ENCODE measurements around the gene DGKI. TPM values are rescaled to one million over a fixed set of nuclear protein-coding genes. Genes with fewer than 3 reads are reported as not detected.

The DGKI gene
- total and polyA plus RNA-seq, 2 experiments from 2014 or later, result 0.16 to 1.0 TPM

- no peak for TF ChIP-seq ZNF462 (CRISPR knock-in tag; IDR thresholded peaks at IDR 0.05)
- no peak for TF ChIP-seq STAT1 (IDR thresholded peaks at IDR 0.05; ENCODE audit: unreplicated experiment)
Measured at GRCh38 chr7:137870078-137870477, 23.3 kb upstream of the DGKI start (continued).

GRCh38 chr7:137869260-137869659 lies 22.5 kb upstream of the DGKI start:
- Histone ChIP-seq H3K4me2 (no peak overlapping the region), H3K27me3 (ENCODE audit: insufficient read depth) (no peaks in the 10 kb centered on the region), H3K79me2 (replicated peaks; ENCODE audit: insufficient read depth) (no peaks in the 10 kb centered on the region), H3K4me3 (no peak overlapping the region), H3K4me1 (ENCODE audit: insufficient read depth) (peaks cover 4% of the 10 kb centered on the region; the same call in 1 of the 2 replicates), H3F3A (replicated peaks; ENCODE audit: low read depth) (no peaks in the 10 kb centered on the region), H3K36me3 (ENCODE audit: insufficient read depth) (no peaks in the 10 kb centered on the region; the same call in 1 of the 2 replicates), H3K9me2 (ENCODE audit: insufficient read depth) (no peaks in the 10 kb centered on the region), H3K27ac (ENCODE audit: low read depth) (no peak overlapping the region), H4K20me1 (replicated peaks; ENCODE audit: insufficient read depth) (no peaks in the 10 kb centered on the region), H2AFZ (no peak overlapping the region)
- no peak overlapping the region for H3K4me3 Mint-ChIP-seq
- H3K27me3 Mint-ChIP-seq (ENCODE audit: insufficient read depth, low read depth, poor library complexity), result peaks cover 3% of the 10 kb centered on the region
- no peaks in the 10 kb centered on the region; the same call in 2 of the 3 replicates for H3K9me3 Mint-ChIP-seq
- ATAC-seq (no peak), DNase-seq (ENCODE audit: low spot score) (no peak)
- peaks cover 8% of the 10 kb centered on the region for H3K4me1 Mint-ChIP-seq
- H3K36me3 Mint-ChIP-seq (ENCODE audit: low read depth), result peaks cover 38% of the 10 kb centered on the region
- no peak overlapping the region for H3K27ac Mint-ChIP-seq
- no peak for TF ChIP-seq ETS1 (IDR thresholded peaks at IDR 0.05)
- no peak for TF ChIP-seq REST (IDR thresholded peaks at IDR 0.05; ENCODE audit: unreplicated experiment)
- no peak for TF ChIP-seq POLR2AphosphoS5 (IDR thresholded peaks at IDR 0.05; ENCODE audit: low read depth)
- TF ChIP-seq CREB1 (CRISPR knock-in tag; IDR thresholded peaks at IDR 0.05; ENCODE audit: low read depth), result no peak
- TF ChIP-seq ZNF331 (CRISPR knock-in tag; IDR thresholded peaks at IDR 0.05; ENCODE audit: low read depth), result no peak
- TF ChIP-seq NANOG (IDR thresholded peaks at IDR 0.05; ENCODE audit: borderline replicate concordance), result no peak
- no peak for TF ChIP-seq EZH2phosphoT487 (IDR thresholded peaks at IDR 0.05; ENCODE audit: unreplicated experiment)
- no peak for TF ChIP-seq EZH2 (IDR thresholded peaks at IDR 0.05; ENCODE audit: low read depth, unreplicated experiment)
- no peak for TF ChIP-seq CTCF (conservative IDR thresholded peaks at IDR 0.05; ENCODE audit: low read depth in 2 of 2)
- TF ChIP-seq JUNB (IDR thresholded peaks at IDR 0.05; ENCODE audit: unreplicated experiment), result no peak
- TF ChIP-seq STAT1 (IDR thresholded peaks at IDR 0.05; ENCODE audit: unreplicated experiment), result no peak

Data from GM23338 (cell line).